H9 (cell line): ENCODE results near the gene SEPTIN12. TPM values are rescaled to one million over a fixed set of nuclear protein-coding genes. Genes with fewer than 3 reads are reported as not detected.

Experiments
- DNase-seq: peaks from one replicate; pipeline ENCODE4 v3.0.0-alpha.2; 2017
- H2AFZ ChIP-seq: one replicate; pipeline ENCODE4 v1.6.1; 2013; ENCODE audit warnings: mild to moderate bottlenecking, low read length, control low read depth, moderate library complexity
- H2AK5ac ChIP-seq: 2 replicates; pipeline ENCODE4 v1.6.1; 2013; ENCODE audit warnings: low read length, control low read depth, mixed read lengths; ENCODE audit not compliant: insufficient read length
- H2BK120ac ChIP-seq: one replicate; pipeline ENCODE4 v1.6.1; 2013; ENCODE audit warnings: low read depth, mild to moderate bottlenecking, low read length, control low read depth, inconsistent platforms; ENCODE audit not compliant: poor library complexity, severe bottlenecking
- H2BK12ac ChIP-seq: 2 replicates; pipeline ENCODE4 v1.6.1; 2013; ENCODE audit warnings: low read length, control low read depth, mixed read lengths, low read depth; ENCODE audit not compliant: insufficient read length
- H2BK15ac ChIP-seq: 2 replicates; pipeline ENCODE4 v1.6.1; 2013; ENCODE audit warnings: low read depth, low read length, control low read depth
- H2BK20ac ChIP-seq: one replicate; pipeline ENCODE4 v1.6.1; 2013; ENCODE audit warnings: low read depth, mild to moderate bottlenecking, low read length, control low read depth, inconsistent platforms; ENCODE audit not compliant: poor library complexity, severe bottlenecking
- H2BK5ac ChIP-seq: 2 replicates; pipeline ENCODE4 v1.6.1; 2013; ENCODE audit warnings: low read length, control low read depth, mixed read lengths; ENCODE audit not compliant: insufficient read length
- H3K14ac ChIP-seq: 2 replicates; pipeline ENCODE4 v1.6.1; 2013; ENCODE audit warnings: low read length, control low read depth; ENCODE audit not compliant: insufficient read depth
- H3K18ac ChIP-seq: 2 replicates; pipeline ENCODE4 v1.6.1; 2013; ENCODE audit warnings: low read depth, mild to moderate bottlenecking, mixed read lengths, low read length, control low read depth; ENCODE audit not compliant: insufficient read length
- H3K23ac ChIP-seq: 2 replicates; pipeline ENCODE4 v1.6.1; 2013; ENCODE audit warnings: low read length, control low read depth, mixed read lengths, low read depth; ENCODE audit not compliant: insufficient read length
- H3K23me2 ChIP-seq: 2 replicates; pipeline ENCODE4 v1.6.1; 2013; ENCODE audit warnings: low read depth, mild to moderate bottlenecking, mixed read lengths, low read length, control low read depth; ENCODE audit not compliant: insufficient read length, poor library complexity, severe bottlenecking
- H3K27ac ChIP-seq: 2 replicates; pipeline ENCODE4 v1.5.1; 2013; ENCODE audit warnings: low read length, control low read depth, mixed read lengths, low read depth; ENCODE audit not compliant: insufficient read length
- H3K27me3 ChIP-seq: 2 replicates; pipeline ENCODE4 v1.6.1; 2013; ENCODE audit warnings: low read length, control low read depth, inconsistent platforms; ENCODE audit not compliant: insufficient read depth
- H3K4ac ChIP-seq: 2 replicates; pipeline ENCODE4 v1.6.1; 2013; ENCODE audit warnings: low read depth, mild to moderate bottlenecking, control low read depth, inconsistent platforms, low read length, moderate library complexity
- H3K4me1 ChIP-seq: 2 replicates; pipeline ENCODE4 v1.6.1; 2013; ENCODE audit warnings: low read length, control low read depth, inconsistent platforms; ENCODE audit not compliant: insufficient read depth
- H3K4me2 ChIP-seq: 2 replicates; pipeline ENCODE4 v1.6.1; 2013; ENCODE audit warnings: low read length, control low read depth, mixed read lengths; ENCODE audit not compliant: insufficient read length, insufficient read depth
- H3K56ac ChIP-seq: 2 replicates; pipeline ENCODE4 v1.6.1; 2013; ENCODE audit warnings: low read depth, mild to moderate bottlenecking, mixed read lengths, low read length, control low read depth; ENCODE audit not compliant: insufficient read length
- H3K79me1 ChIP-seq: 2 replicates; pipeline ENCODE4 v1.6.1; 2013; ENCODE audit warnings: low read depth, mild to moderate bottlenecking, moderate library complexity, low read length, control low read depth, inconsistent platforms; ENCODE audit not compliant: insufficient read depth, poor library complexity, severe bottlenecking
- H3K79me2 ChIP-seq: 2 replicates; pipeline ENCODE4 v1.6.1; 2013; ENCODE audit warnings: low read length, control low read depth, inconsistent platforms; ENCODE audit not compliant: insufficient read depth
- H3K9ac ChIP-seq: 2 replicates; pipeline ENCODE4 v1.6.1; 2013; ENCODE audit warnings: low read length, control low read depth, mixed read lengths; ENCODE audit not compliant: insufficient read length; ENCODE audit errors: extremely low read depth
- H3K9me3 ChIP-seq: one replicate; pipeline ENCODE4 v1.6.1; 2013; ENCODE audit warnings: low read depth, low read length, inconsistent platforms; ENCODE audit not compliant: control insufficient read depth
- H3T11ph ChIP-seq: one replicate; pipeline ENCODE4 v1.6.1; 2013; ENCODE audit warnings: mild to moderate bottlenecking, low read length, control low read depth, inconsistent platforms
- H4K20me1 ChIP-seq: one replicate; pipeline ENCODE4 v1.6.1; 2013; ENCODE audit not compliant: control insufficient read depth, insufficient read length, insufficient read depth
- H4K5ac ChIP-seq: 2 replicates; pipeline ENCODE4 v1.6.1; 2013; ENCODE audit warnings: low read depth, mild to moderate bottlenecking, mixed read lengths, low read length, control low read depth; ENCODE audit not compliant: insufficient read length
- H4K8ac ChIP-seq: replicated peaks from 2 replicates; pipeline ENCODE4 v1.6.1; 2013; ENCODE audit warnings: low read length, control low read depth, mixed read lengths, low read depth; ENCODE audit not compliant: insufficient read length
- H4K91ac ChIP-seq: 2 replicates; pipeline ENCODE4 v1.6.1; 2013; ENCODE audit warnings: low read depth, mild to moderate bottlenecking, moderate library complexity, mixed read lengths, low read length, control low read depth; ENCODE audit not compliant: insufficient read length
- H3K27ac Mint-ChIP-seq, 3 experiments: 2 replicates in 2 of 3; 3 replicates in 1 of 3; pipeline ENCODE4 v1.8.0; 2020 to 2021; ENCODE audit warnings: mixed read lengths in 3 of 3, mild to moderate bottlenecking in 1 of 3, moderate library complexity in 1 of 3
- H3K27me3 Mint-ChIP-seq: 2 replicates; pipeline ENCODE4 v1.8.0; 2021; ENCODE audit warnings: low read depth, mild to moderate bottlenecking, moderate library complexity, mixed read lengths
- H3K36me3 Mint-ChIP-seq, 3 experiments: 2 replicates in 2 of 3; 3 replicates in 1 of 3; pipeline ENCODE4 v1.8.0; 2020 to 2021; ENCODE audit warnings: low read depth in 3 of 3, mixed read lengths in 3 of 3; ENCODE audit not compliant: insufficient read depth in 1 of 3
- H3K4me1 Mint-ChIP-seq, 2 experiments: 2 replicates each; pipeline ENCODE4 v1.8.0; 2020; ENCODE audit warnings: mixed read lengths in 2 of 2
- H3K4me3 Mint-ChIP-seq, 2 experiments: 2 replicates in 1 of 2; 3 replicates in 1 of 2; pipeline ENCODE4 v1.8.0; 2020 to 2021; ENCODE audit warnings: mild to moderate bottlenecking in 2 of 2, mixed read lengths in 2 of 2, moderate library complexity in 1 of 2
- H3K9me3 Mint-ChIP-seq, 2 experiments: 2 replicates in 1 of 2; 3 replicates in 1 of 2; pipeline ENCODE4 v1.8.0; 2020; ENCODE audit warnings: mild to moderate bottlenecking in 2 of 2, mixed read lengths in 2 of 2, moderate library complexity in 1 of 2
- CTCF ChIP-seq: fragments of 200-600 bp; sonication (generic); conservative IDR thresholded peaks from 3 replicates; pipeline ENCODE4 v1.8.0; 2021; ENCODE audit warnings: antibody characterized with exemption, mild to moderate bottlenecking
- WGBS: extraction: QIAGEN DNeasy Blood & Tissue Kit; methylation state at CpG from one replicate; pipeline ENCODE4 v1.1.7; 2013; ENCODE audit warnings: missing lambda C conversion rate, low lambda C conversion rate, mixed read lengths; ENCODE audit not compliant: insufficient read length; ENCODE audit errors: extremely low coverage; 5-methylcytosine and 5-hydroxymethylcytosine counted together
- total RNA-seq: library from RNA; stranded (reverse); gene quantifications from 2 replicates; pipeline ENCODE4 v1.2.1, GENCODE V29; 2021

SEPTIN12 gene
- total RNA-seq, 1 experiment from 2014 or later, result 0.48 TPM

GRCh38 chr16:4745274-4745569 lies 42.9 kb downstream of the SEPTIN12 start:
- no peak for DNase-seq
- Mint-ChIP-seq H3K4me1 (peaks cover 16 to 27% of the 10 kb centered on the region in 2 experiments), H3K27me3 (no peaks in the 10 kb centered on the region; the same call in 1 of the 2 replicates), H3K27ac (peak overlapping the region; percentile 44 to 87 (median 53); a peak in 3 of 7 replicates), H3K9me3 (no peaks in the 10 kb centered on the region), H3K4me3 (0 out of 5 replicates have a peak overlapping the region, but pooled peaks of 1 of the 2 experiments have one; percentile 12), H3K36me3 (peaks cover 0 to 4% (median 2%) of the 10 kb centered on the region in 3 experiments; a peak in 1 of 7 replicates)
- no peak overlapping the region for H3K9ac ChIP-seq
- H3K4me2 ChIP-seq, result no peak overlapping the region
- H2AK5ac ChIP-seq, result no peak overlapping the region
- H2BK12ac ChIP-seq, result no peak overlapping the region
- H3K14ac ChIP-seq, result no peak overlapping the region
- no peaks in the 10 kb centered on the region for H4K20me1 ChIP-seq
- H3K56ac ChIP-seq, result no peak overlapping the region
- H3K18ac ChIP-seq, result no peak overlapping the region
- no peak overlapping the region for H3K23ac ChIP-seq
- H3K27ac ChIP-seq, result no peak overlapping the region
- H3K79me2 ChIP-seq, result no peaks in the 10 kb centered on the region
- no peaks in the 10 kb centered on the region for H3K4me1 ChIP-seq
- H2BK20ac ChIP-seq, result no peak overlapping the region
- H4K91ac ChIP-seq, result no peak overlapping the region
- no peak overlapping the region for H4K5ac ChIP-seq
- no peaks in the 10 kb centered on the region for H3K79me1 ChIP-seq
- H3K9me3 ChIP-seq, result no peaks in the 10 kb centered on the region
- H3K4ac ChIP-seq, result no peak overlapping the region
- H3T11ph ChIP-seq, result no peak overlapping the region
- no peak overlapping the region for H2BK5ac ChIP-seq
- H4K8ac ChIP-seq, result no peak overlapping the region
- H3K27me3 ChIP-seq, result no peaks in the 10 kb centered on the region
- no peak overlapping the region for H2AFZ ChIP-seq
- WGBS, result no CpG with 5 or more reads among the region's 3 CpGs
- no peak overlapping the region for H2BK120ac ChIP-seq
- no peak overlapping the region for H2BK15ac ChIP-seq
- no peaks in the 10 kb centered on the region for H3K23me2 ChIP-seq
- TF ChIP-seq CTCF, result no peak
